Smooth muscle cell (in vitro differentiated cells): ENCODE results near the gene ARPC1A. TPM values are rescaled to one million over a fixed set of nuclear protein-coding genes. Genes with fewer than 3 reads are reported as not detected.

Source experiments
- DNase-seq: peaks from one replicate; lab custom pipeline; 2025; ENCODE audit not compliant: unreplicated experiment; lab: John Stamatoyannopoulos, UW
- H2AFZ ChIP-seq: fragments of 200-600 bp; sonication (generic); 2 replicates; pipeline ENCODE4 v1.6.0; 2016; ENCODE audit warnings: antibody characterized with exemption, low read depth, mild to moderate bottlenecking
- H3F3A ChIP-seq: fragments of 200-600 bp; sonication (generic); 2 replicates; pipeline ENCODE4 v1.6.0; 2017; ENCODE audit warnings: antibody characterized with exemption, low read depth
- H3K27ac ChIP-seq: fragments of 200-600 bp; sonication (generic); 2 replicates; pipeline ENCODE4 v1.5.1; 2016; ENCODE audit warnings: low read depth, mild to moderate bottlenecking
- H3K27me3 ChIP-seq: fragments of 200-600 bp; sonication (generic); 2 replicates; pipeline ENCODE4 v1.6.1; 2016; ENCODE audit warnings: low read depth, mild to moderate bottlenecking
- H3K36me3 ChIP-seq: fragments of 200-600 bp; sonication (generic); 2 replicates; pipeline ENCODE4 v1.5.1; 2016; ENCODE audit warnings: low read depth
- H3K4me1 ChIP-seq: fragments of 200-600 bp; sonication (generic); 2 replicates; pipeline ENCODE4 v1.5.1; 2016; ENCODE audit warnings: low read depth
- H3K4me2 ChIP-seq: fragments of 200-600 bp; sonication (generic); 2 replicates; pipeline ENCODE4 v1.6.0; 2016; ENCODE audit warnings: mild to moderate bottlenecking
- H3K4me3 ChIP-seq: fragments of 200-600 bp; sonication (generic); 2 replicates; pipeline ENCODE4 v1.5.1; 2016; ENCODE audit warnings: mild to moderate bottlenecking
- H3K79me2 ChIP-seq: fragments of 200-600 bp; sonication (generic); 2 replicates; pipeline ENCODE4 v1.6.0; 2016; ENCODE audit warnings: low read depth, mild to moderate bottlenecking
- H3K9ac ChIP-seq: fragments of 200-600 bp; sonication (generic); 2 replicates; pipeline ENCODE4 v1.6.0; 2016; ENCODE audit warnings: low read depth
- H3K9me3 ChIP-seq: fragments of 200-600 bp; sonication (generic); replicated peaks from 2 replicates; pipeline ENCODE4 v1.5.1; 2016; ENCODE audit warnings: low read depth
- H4K20me1 ChIP-seq: fragments of 200-600 bp; sonication (generic); 2 replicates; pipeline ENCODE4 v1.6.0; 2016; ENCODE audit warnings: low read depth
- CTCF ChIP-seq: fragments of 200-600 bp; sonication (generic); IDR thresholded peaks from 2 replicates; pipeline ENCODE4 v1.5.1; 2017; ENCODE audit warnings: borderline replicate concordance, mild to moderate bottlenecking, antibody characterized with exemption; ENCODE audit not compliant: insufficient read depth, poor library complexity, severe bottlenecking
- WGBS: methylation state at CpG from one replicate; pipeline ENCODE4 v1.1.7; 2016; ENCODE audit warnings: low lambda C conversion rate; 5-methylcytosine and 5-hydroxymethylcytosine counted together
- polyA plus RNA-seq: library from polyadenylated mRNA; unstranded; fragments of >200 nt; fragmentation: Nextera tagmentation; extraction: Ambion mirVana; gene quantifications from 2 replicates; pipeline ENCODE4 v1.2.1, GENCODE V29; 2016
- total RNA-seq: library from RNA; depleted of rRNA; stranded (reverse); fragments of >200 nt; gene quantifications from 2 replicates; pipeline ENCODE4 v1.2.3, GENCODE V29; 2014

ARPC1A gene
- total and polyA plus RNA-seq, 2 experiments from 2014 or later, result 85.0 to 113 TPM

- DNase-seq, result no peak
- no peaks in the 10 kb centered on the region for H4K20me1 ChIP-seq
- no peak overlapping the region for H3K4me2 ChIP-seq
- no peaks in the 10 kb centered on the region for H3K27me3 ChIP-seq
- 100% methylated on average over 1 of the region's 1 CpG for WGBS
- no peaks in the 10 kb centered on the region for H3K36me3 ChIP-seq
- H3F3A ChIP-seq, result no peaks in the 10 kb centered on the region
- no peak overlapping the region for H3K27ac ChIP-seq
- no peaks in the 10 kb centered on the region for H3K9me3 ChIP-seq
- no peak overlapping the region for H2AFZ ChIP-seq
- H3K9ac ChIP-seq, result no peak overlapping the region
- H3K4me3 ChIP-seq, result no peak overlapping the region
- no peaks in the 10 kb centered on the region for H3K4me1 ChIP-seq
- H3K79me2 ChIP-seq, result no peaks in the 10 kb centered on the region
- no peak for TF ChIP-seq CTCF
These were observed 32.5 kb upstream of the ARPC1A start for GRCh38 chr7:99293167-99293566.

GRCh38 chr7:99293650-99294049 is 32.0 kb upstream of the ARPC1A start:
- Histone ChIP-seq H3K9me3 (no peaks in the 10 kb centered on the region), H2AFZ (no peak overlapping the region)
- 83% methylated on average over 4 of the region's 4 CpGs for WGBS

GRCh38 chr7:99296471-99296870 is 29.2 kb upstream of the ARPC1A start:
- Histone ChIP-seq H3F3A (no peaks in the 10 kb centered on the region), H3K36me3 (no peaks in the 10 kb centered on the region), H4K20me1 (no peaks in the 10 kb centered on the region), H3K4me2 (no peak overlapping the region), H3K79me2 (no peaks in the 10 kb centered on the region), H3K4me1 (no peaks in the 10 kb centered on the region), H3K27me3 (no peaks in the 10 kb centered on the region), H2AFZ (no peak overlapping the region), H3K9ac (no peak overlapping the region), H3K9me3 (no peaks in the 10 kb centered on the region), H3K27ac (no peak overlapping the region), H3K4me3 (no peak overlapping the region)
- TF ChIP-seq CTCF, result no peak
- WGBS, result 88% methylated on average over 5 of the region's 5 CpGs
- DNase-seq, result no peak

More at GRCh38 chr7:99293650-99294049, 32.0 kb upstream of the ARPC1A start:
- Histone ChIP-seq H3K4me1 (no peaks in the 10 kb centered on the region), H3K4me3 (no peak overlapping the region), H3F3A (no peaks in the 10 kb centered on the region), H3K9ac (no peak overlapping the region), H3K27me3 (no peaks in the 10 kb centered on the region), H4K20me1 (no peaks in the 10 kb centered on the region), H3K4me2 (no peak overlapping the region), H3K79me2 (no peaks in the 10 kb centered on the region), H3K36me3 (no peaks in the 10 kb centered on the region), H3K27ac (no peak overlapping the region)
- DNase-seq, result no peak
- TF ChIP-seq CTCF, result no peak

- TF ChIP-seq CTCF, result no peak
- Histone ChIP-seq H3K79me2 (no peaks in the 10 kb centered on the region), H3K4me3 (no peak overlapping the region), H2AFZ (no peak overlapping the region), H3K27ac (no peak overlapping the region), H3K4me2 (no peak overlapping the region), H3K36me3 (no peaks in the 10 kb centered on the region), H3K27me3 (no peaks in the 10 kb centered on the region), H3K4me1 (no peaks in the 10 kb centered on the region), H3K9me3 (no peaks in the 10 kb centered on the region), H3K9ac (no peak overlapping the region), H3F3A (no peaks in the 10 kb centered on the region), H4K20me1 (no peaks in the 10 kb centered on the region)
- 94% methylated on average over 19 of the region's 19 CpGs for WGBS
- DNase-seq, result no peak
These were observed 24.2 kb upstream of the ARPC1A start for GRCh38 chr7:99301496-99301895.
